OCI-M2 (cell line): Measurements from ENCODE around the gene PCDHB10.
"Not testable (repeated sequence)": the region's sequence is repeated elsewhere in the genome, so short reads cannot be mapped to it uniquely, and the experiment has no call there.

ENCODE experiments used
- DNase-seq: peaks from one replicate; lab custom pipeline; 2025; ENCODE audit not compliant: unreplicated experiment; lab: John Stamatoyannopoulos, UW

PCDHB10 gene

DNA sequence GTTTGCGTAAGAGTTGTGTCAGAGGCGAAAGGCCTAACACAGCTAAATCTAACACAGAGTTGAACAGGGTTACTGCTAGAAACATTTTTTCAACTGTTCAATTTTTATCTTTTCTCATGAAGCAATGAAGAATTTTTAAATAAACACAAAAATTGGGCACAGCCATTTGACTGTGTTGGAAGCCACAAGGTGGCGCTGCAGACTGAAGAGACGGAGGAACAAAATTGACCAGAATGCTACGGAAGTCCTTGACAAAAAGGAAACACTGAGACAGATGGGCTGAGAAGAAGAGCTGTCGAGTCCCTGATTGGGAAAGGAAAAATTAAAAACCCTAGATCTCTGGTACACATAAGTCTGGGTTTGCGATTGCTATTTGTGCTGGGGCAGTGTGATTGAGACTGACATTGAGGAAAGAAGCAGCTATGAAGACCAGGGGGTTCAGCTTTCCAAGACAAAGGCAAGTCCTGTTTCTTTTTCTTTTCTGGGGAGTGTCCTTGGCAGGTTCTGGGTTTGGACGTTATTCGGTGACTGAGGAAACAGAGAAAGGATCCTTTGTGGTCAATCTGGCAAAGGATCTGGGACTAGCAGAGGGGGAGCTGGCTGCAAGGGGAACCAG is 5.1 kb upstream of the PCDHB10 start, which contains the start of gene PCDHB9:
Gene PCDHB9, plus strand, starts transcription at position 265 of the 616 bp plus-strand sequence. Its CDS starts 158 bp downstream, at position 423.
- no peak for DNase-seq

DNA sequence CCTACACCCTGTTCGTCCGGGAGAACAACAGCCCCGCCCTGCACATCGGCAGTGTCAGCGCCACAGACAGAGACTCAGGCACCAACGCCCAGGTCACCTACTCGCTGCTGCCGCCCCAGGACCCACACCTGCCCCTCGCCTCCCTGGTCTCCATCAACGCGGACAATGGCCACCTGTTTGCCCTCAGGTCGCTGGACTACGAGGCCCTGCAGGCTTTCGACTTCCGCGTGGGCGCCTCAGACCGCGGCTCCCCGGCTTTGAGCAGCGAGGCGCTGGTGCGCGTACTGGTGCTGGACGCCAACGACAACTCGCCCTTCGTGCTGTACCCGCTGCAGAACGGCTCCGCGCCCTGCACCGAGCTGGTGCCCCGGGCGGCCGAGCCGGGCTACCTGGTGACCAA is 3.5 kb upstream of the PCDHB10 start:
- not testable (repeated sequence) for DNase-seq

DNA sequence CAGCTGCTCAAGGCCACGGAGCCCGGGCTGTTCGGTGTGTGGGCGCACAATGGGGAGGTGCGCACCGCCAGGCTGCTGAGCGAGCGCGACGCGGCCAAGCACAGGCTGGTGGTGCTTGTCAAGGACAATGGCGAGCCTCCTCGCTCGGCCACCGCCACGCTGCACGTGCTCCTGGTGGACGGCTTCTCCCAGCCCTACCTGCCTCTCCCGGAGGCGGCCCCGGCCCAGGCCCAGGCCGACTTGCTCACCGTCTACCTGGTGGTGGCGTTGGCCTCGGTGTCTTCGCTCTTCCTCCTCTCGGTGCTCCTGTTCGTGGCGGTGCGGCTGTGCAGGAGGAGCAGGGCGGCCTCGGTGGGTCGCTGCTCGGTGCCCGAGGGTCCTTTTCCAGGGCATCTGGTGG is 3.0 kb upstream of the PCDHB10 start:
- DNase-seq, result not testable (repeated sequence)

DNA sequence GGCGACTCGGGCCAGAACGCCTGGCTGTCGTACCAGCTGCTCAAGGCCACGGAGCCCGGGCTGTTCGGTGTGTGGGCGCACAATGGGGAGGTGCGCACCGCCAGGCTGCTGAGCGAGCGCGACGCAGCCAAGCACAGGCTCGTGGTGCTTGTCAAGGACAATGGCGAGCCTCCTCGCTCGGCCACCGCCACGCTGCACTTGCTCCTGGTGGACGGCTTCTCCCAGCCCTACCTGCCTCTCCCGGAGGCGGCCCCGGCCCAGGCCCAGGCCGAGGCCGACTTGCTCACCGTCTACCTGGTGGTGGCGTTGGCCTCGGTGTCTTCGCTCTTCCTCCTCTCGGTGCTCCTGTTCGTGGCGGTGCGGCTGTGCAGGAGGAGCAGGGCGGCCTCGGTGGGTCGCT is 2.2 kb downstream of the PCDHB10 start:
- DNase-seq, result not testable (repeated sequence)

DNA sequence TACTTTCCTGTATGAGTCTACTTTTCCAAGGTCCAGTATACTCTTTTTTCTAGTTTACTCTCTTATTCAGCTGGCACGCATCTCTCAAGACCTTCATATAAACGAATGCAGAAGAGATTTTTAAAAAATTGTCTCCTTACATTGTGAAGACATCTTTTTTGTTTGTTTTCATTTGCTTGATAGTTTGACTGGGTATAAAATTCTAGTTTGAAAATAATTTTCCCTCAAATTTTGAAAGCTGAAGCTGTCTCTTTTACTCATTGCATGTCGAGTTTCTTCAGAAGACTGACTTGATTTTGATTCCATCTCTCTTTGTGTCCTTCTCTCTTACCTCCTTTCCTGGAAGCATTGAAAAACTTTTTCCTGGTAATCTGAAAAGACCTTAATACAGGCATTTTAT is 4.2 kb downstream of the PCDHB10 start:
- DNase-seq, result no peak

DNA sequence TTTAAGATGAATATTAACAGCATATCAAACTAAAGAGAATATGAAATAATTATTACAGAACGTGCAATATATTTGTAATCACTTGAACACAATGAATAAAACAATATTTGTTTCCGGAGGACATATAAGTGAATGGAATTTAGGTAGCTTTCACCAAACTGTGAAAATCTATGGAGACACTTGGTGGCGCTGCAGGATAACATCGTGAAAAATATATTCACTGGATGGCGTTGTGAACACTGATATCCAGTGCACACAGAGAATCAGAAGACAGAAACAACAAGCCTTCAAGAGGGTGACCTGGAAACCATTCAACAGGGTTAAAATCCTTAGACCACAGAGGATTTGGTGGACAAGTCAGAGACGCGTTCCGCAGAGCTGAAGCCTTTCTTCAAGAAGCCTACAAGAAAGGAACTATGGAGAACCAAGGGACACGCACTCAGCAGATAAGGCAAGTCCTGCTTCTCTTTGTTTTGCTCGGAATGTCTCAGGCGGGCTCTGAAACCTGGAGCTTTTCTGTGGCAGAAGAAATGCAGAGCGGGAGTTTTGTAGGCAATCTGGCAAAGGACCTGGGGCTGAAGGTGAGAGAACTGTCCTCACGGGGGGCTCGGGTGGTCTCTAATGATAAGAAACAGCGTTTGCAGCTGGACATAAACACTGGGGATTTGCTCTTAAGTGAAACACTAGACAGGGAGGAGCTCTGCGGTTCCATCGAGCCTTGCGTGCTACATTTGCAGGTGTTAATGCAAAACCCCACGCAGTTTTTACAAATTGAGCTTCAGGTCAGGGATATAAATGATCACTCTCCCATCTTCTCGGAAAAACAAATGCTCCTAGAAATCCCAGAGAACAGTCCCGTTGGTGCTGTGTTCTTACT is 7.4 kb downstream of the PCDHB10 start, which contains the start of gene PCDHB11:
Gene PCDHB11, plus strand, starts transcription at position 269 of the 877 bp plus-strand sequence. Its CDS starts 148 bp downstream, at position 417.
- peak; percentile 51 for DNase-seq

DNA sequence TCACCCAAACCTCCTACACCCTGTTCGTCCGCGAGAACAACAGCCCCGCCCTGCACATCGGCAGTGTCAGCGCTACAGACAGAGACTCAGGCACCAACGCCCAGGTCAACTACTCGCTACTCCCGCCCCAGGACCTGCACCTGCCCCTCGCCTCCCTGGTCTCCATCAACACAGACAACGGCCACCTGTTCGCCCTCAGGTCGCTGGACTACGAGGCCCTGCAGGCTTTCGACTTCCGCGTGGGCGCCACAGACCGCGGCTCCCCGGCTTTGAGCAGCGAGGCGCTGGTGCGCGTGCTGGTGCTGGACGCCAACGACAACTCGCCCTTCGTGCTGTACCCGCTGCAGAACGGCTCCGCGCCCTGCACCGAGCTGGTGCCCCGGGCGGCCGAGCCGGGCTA is 9.0 kb downstream of the PCDHB10 start:
- not testable (repeated sequence) for DNase-seq

DNA sequence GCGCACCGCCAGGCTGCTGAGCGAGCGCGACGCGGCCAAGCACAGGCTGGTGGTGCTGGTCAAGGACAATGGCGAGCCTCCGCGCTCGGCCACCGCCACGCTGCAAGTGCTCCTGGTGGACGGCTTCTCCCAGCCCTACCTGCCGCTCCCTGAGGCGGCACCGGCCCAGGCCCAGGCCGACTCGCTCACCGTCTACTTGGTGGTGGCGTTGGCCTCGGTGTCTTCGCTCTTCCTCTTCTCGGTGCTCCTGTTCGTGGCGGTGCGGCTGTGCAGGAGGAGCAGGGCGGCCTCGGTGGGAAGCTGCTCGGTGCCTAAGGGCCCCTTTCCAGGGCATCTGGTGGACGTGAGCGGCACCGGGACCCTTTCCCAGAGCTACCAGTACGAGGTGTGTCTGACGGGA is 9.5 kb downstream of the PCDHB10 start:
- not testable (repeated sequence) for DNase-seq

DNA sequence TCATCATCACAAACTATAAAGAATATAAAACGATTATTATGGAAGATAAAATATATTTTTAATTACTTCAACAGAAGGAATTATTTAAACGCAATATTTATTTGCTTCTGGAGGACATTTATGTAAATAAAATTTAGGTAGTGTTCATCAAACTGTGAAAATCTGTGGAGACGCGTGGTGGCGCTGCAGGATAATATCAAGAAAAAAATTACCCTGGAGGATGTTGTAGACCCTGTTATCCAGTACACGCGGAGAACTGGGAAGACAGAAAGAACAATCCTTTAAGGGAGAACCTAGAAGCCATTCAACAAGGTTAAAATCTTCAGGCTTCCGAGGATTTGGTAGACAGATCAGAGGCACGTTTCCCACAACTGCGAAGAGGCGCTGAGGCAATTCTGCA is 16.3 kb downstream of the PCDHB10 start, which contains the start of gene PCDHB12:
Gene PCDHB12, plus strand, starts transcription at position 242 of the 400 bp plus-strand sequence. CDS start 189 bp downstream, outside the sequence.
- no peak for DNase-seq

DNA sequence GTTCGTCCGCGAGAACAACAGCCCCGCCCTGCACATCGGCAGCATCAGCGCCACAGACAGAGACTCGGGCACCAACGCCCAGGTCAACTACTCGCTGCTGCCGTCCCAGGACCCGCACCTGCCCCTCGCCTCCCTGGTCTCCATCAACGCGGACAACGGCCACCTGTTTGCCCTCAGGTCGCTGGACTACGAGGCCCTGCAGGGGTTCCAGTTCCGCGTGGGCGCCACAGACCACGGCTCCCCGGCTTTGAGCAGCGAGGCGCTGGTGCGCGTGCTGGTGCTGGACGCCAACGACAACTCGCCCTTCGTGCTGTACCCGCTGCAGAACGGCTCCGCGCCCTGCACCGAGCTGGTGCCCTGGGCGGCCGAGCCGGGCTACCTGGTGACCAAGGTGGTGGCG is 18.1 kb downstream of the PCDHB10 start:
- not testable (repeated sequence) for DNase-seq

DNA sequence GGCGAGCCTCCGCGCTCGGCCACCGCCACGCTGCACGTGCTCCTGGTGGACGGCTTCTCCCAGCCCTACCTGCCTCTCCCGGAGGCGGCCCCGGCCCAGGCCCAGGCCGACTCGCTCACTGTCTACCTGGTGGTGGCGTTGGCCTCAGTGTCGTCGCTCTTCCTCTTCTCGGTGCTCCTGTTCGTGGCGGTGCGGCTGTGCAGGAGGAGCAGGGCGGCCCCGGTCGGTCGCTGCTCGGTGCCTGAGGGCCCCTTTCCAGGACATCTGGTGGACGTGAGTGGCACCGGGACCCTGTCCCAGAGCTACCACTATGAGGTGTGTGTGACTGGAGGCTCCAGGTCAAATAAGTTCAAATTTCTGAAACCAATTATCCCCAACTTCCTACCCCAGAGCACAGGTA is 18.7 kb downstream of the PCDHB10 start:
- not testable (repeated sequence) for DNase-seq

DNA sequence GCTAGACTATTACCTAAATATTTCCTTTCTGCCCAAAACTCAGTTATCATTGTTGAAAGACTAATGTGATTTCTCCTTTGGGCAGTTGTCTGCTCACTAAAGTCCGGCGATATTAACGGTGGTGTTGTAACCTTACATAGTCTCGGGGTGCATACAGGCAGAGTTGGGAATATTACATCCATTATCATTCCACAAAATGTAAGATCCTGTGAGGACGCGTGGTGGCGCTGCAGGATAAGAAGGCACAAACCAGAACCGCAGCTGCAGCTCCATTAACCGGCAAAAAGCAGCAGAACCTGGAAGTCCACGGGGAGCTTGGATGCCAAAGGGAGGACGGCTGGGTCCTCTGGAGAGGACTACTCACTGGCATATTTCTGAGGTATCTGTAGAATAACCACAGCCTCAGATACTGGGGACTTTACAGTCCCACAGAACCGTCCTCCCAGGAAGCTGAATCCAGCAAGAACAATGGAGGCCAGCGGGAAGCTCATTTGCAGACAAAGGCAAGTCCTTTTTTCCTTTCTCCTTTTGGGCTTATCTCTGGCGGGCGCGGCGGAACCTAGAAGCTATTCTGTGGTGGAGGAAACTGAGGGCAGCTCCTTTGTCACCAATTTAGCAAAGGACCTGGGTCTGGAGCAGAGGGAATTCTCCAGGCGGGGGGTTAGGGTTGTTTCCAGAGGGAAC is 21.6 kb downstream of the PCDHB10 start, which contains the start of gene PCDHB13:
Gene PCDHB13, plus strand, starts transcription at position 264 of the 684 bp plus-strand sequence. Its CDS starts 205 bp downstream, at position 469.
- DNase-seq, result not testable (repeated sequence)

DNA sequence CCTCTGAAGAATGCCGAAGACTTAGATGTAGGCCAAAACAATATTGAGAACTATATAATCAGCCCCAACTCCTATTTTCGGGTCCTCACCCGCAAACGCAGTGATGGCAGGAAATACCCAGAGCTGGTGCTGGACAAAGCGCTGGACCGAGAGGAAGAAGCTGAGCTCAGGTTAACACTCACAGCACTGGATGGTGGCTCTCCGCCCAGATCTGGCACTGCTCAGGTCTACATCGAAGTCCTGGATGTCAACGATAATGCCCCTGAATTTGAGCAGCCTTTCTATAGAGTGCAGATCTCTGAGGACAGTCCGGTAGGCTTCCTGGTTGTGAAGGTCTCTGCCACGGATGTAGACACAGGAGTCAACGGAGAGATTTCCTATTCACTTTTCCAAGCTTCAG is 22.4 kb downstream of the PCDHB10 start:
- DNase-seq, result not testable (repeated sequence)

DNA sequence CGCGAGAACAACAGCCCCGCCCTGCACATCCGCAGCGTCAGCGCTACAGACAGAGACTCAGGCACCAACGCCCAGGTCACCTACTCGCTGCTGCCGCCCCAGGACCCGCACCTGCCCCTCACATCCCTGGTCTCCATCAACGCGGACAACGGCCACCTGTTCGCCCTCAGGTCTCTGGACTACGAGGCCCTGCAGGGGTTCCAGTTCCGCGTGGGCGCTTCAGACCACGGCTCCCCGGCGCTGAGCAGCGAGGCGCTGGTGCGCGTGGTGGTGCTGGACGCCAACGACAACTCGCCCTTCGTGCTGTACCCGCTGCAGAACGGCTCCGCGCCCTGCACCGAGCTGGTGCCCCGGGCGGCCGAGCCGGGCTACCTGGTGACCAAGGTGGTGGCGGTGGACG is 23.4 kb downstream of the PCDHB10 start:
- not testable (repeated sequence) for DNase-seq

DNA sequence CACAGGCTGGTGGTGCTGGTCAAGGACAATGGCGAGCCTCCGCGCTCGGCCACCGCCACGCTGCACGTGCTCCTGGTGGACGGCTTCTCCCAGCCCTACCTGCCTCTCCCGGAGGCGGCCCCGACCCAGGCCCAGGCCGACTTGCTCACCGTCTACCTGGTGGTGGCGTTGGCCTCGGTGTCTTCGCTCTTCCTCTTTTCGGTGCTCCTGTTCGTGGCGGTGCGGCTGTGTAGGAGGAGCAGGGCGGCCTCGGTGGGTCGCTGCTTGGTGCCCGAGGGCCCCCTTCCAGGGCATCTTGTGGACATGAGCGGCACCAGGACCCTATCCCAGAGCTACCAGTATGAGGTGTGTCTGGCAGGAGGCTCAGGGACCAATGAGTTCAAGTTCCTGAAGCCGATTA is 23.9 kb downstream of the PCDHB10 start:
- DNase-seq, result not testable (repeated sequence)

DNA sequence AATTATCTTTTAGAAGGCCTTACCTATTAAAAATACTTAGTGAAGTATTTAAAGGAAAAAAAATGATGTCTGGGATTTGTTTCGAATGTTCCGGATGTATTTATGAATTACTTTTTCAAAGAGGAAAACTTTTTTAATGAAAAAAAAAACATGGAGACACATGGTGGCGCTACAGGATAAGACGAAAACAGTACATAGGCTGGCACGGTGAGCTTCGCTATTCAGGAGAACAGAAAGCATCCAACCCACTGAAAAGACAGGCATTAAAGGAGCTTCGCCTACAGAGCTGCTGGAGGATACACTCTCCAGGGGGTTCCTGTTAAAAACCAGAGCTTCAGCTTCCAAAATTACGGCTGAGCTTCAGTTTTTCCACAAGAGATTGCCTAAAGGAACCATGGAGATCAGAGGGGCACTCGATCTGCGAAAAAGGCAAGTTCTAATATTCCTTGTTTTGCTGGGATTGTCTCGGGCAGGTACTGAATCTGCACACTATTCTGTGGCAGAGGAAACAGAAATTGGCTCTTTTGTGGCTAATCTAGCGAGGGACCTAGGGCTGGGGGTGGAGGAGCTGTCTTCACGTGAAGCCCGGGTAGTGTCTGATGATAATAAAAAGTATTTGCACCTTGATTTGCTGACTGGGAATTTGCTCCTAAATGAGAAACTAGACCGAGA is 31.1 kb downstream of the PCDHB10 start, which contains the start of gene PCDHB14:
Gene PCDHB14, plus strand, starts transcription at position 232 of the 672 bp plus-strand sequence. Its CDS starts 163 bp downstream, at position 395.
- no peak for DNase-seq

DNA sequence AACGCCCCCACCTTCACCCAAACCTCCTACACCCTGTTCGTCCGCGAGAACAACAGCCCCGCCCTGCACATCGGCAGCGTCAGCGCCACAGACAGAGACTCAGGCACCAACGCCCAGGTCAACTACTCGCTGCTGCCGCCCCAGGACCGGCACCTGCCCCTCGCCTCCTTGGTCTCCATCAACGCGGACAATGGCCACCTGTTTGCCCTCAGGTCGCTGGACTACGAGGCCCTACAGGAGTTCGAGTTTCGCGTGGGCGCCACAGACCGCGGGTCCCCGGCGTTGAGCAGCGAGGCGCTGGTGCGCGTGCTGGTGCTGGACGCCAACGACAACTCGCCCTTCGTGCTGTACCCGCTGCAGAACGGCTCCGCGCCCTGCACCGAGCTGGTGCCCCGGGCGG is 32.7 kb downstream of the PCDHB10 start:
- DNase-seq, result not testable (repeated sequence)

DNA sequence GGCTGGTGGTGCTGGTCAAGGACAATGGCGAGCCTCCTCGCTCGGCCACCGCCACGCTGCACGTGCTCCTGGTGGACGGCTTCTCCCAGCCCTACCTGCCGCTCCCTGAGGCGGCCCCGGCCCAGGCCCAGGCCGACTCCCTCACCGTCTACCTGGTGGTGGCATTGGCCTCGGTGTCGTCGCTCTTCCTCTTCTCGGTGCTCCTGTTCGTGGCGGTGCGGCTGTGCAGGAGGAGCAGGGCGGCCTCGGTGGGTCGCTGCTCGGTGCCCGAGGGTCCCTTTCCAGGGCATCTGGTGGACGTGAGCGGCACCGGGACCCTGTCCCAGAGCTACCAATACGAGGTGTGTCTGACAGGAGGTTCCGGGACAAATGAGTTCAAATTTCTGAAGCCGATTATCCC is 33.3 kb downstream of the PCDHB10 start:
- DNase-seq, result not testable (repeated sequence)

DNA sequence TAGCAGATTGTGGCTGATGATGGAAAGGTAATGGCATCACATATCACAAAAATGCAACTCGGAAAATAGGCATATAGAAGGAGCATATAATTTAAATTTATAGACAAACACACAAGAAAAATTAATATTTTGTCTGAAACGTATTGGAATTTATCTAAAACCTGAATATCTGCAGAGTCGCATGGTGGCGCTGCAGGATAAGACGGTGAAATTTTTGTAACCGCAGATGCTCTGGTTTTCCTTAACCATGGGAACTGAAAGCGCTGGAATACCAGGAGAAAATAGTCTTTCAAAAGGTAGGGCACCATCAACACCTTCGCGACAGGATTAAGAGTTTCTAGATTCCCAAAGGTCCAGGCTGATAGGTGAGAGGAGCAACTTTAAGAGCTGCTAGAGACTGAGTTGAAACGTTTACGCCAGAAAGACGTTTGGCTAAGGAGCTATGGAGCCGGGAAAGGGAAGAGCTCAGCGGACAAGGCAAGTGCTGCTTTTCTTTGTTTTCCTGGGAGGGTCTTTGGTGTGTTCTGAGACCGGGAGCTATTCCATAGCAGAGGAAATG is 42.0 kb downstream of the PCDHB10 start:
- no peak for DNase-seq

DNA sequence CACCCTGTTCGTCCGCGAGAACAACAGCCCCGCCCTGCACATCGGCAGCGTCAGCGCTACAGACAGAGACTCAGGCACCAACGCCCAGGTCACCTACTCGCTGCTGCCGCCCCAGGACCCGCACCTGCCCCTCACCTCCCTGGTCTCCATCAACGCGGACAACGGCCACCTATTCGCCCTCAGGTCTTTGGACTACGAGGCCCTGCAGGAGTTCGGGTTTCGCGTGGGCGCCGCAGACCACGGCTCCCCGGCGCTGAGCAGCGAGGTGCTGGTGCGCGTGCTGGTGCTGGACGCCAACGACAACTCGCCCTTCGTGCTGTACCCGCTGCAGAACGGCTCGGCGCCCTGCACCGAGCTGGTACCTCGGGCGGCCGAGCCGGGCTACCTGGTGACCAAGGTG is 43.8 kb downstream of the PCDHB10 start:
- DNase-seq, result not testable (repeated sequence)
